Lower leg skin (tissue), 4 donors: ENCODE data around the gene ZNF530. TPM values are rescaled to one million over a fixed set of nuclear protein-coding genes. Genes with fewer than 3 reads are reported as not detected.

Source experiments
- DNase-seq, 2 donors: peaks; one replicate each; pipeline ENCODE4 v3.0.0-alpha.2; 2019; ENCODE audit warnings: low spot score in 2 of 2
- H3K4me3 ChIP-seq: fragments of 200-600 bp; sonication (generic); 2 replicates; pipeline ENCODE4 v1.5.1; 2017; ENCODE audit warnings: mild to moderate bottlenecking, low read depth; ENCODE audit not compliant: poor library complexity, severe bottlenecking
- CTCF ChIP-seq, 3 donors: fragments of 450-650 bp; IDR thresholded peaks; one replicate each; pipeline ENCODE4 v1.5.1; 2016; ENCODE audit warnings: antibody characterized with exemption in 3 of 3, mild to moderate bottlenecking in 3 of 3, moderate library complexity in 2 of 3
- POLR2A ChIP-seq, 2 donors: fragments of 450-650 bp; IDR thresholded peaks; one replicate each; pipeline ENCODE4 v1.6.1; 2016 to 2017; ENCODE audit warnings: antibody characterized with exemption in 2 of 2, mild to moderate bottlenecking in 1 of 2, moderate library complexity in 1 of 2
- WGBS, 2 donors: methylation state at CpG; one replicate each; pipeline ENCODE4 v1.1.5; 2018; 5-methylcytosine and 5-hydroxymethylcytosine counted together
- intact Hi-C: fragments of 100-400 bp; cut with DNase I; formaldehyde crosslinking; loops from one replicate; pipeline ENCODE4 v1.15.0; 2023; ENCODE audit warnings: low total_unique reads
- total RNA-seq, 4 donors: library from RNA; depleted of rRNA; stranded (reverse); fragments of >200 nt; gene quantifications; one replicate each; pipeline ENCODE4 v1.1.0, GENCODE V29; 2016

The ZNF530 gene
- total RNA-seq, 4 donors from 2014 or later, result 4.8 to 16.9 (median 6.1) TPM

DNA sequence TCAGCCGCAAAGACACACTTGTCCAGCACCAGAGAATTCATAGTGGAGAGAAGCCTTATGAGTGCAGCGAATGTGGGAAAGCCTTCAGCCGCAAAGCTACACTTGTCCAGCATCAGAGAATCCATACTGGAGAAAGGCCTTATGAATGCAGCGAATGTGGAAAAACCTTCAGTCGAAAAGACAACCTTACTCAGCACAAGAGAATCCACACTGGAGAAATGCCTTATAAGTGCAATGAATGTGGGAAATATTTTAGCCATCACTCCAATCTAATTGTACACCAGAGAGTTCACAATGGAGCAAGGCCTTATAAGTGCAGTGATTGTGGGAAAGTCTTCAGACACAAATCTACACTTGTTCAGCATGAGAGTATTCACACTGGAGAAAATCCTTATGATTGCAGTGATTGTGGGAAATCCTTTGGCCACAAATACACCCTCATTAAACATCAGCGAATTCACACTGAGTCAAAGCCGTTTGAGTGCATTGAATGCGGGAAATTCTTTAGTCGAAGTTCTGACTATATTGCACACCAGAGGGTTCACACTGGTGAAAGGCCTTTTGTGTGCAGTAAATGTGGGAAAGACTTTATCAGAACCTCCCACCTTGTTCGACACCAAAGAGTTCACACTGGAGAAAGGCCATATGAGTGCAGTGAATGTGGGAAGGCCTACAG lies 21.1 kb downstream of the ZNF530 start:
- intact Hi-C loops, result no loop called here
- TF ChIP-seq CTCF (IDR thresholded peaks at IDR 0.05) (no peak), POLR2A (IDR thresholded peaks at IDR 0.05) (no peak)
- WGBS, 2 donors, result 97 to 99% methylated on average over 10 of the region's 10 CpGs
- no peak overlapping the region for H3K4me3 ChIP-seq
- DNase-seq, result no peak

DNA sequence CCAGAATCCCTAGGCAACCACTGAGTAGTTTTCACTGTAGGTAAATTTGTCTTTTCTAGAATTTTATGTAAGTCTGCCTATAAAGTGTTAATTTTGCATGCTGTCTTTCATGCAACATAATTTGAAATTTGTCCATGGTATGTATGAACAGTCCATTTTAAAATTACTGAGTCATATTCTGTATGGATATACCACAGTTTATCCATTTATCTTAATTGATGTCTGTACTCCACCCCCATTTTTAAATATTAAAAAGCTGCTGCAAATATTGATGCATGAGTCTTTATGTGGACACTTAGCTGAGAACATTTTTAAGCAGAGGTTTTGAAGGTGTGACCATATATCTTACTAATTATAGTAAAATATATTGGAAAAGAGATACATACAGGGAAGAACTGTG lies 23.4 kb downstream of the ZNF530 start:
- no peak for DNase-seq
- intact Hi-C loops, result no loop called here
- TF ChIP-seq POLR2A (IDR thresholded peaks at IDR 0.05) (no peak), CTCF (IDR thresholded peaks at IDR 0.05) (no peak)
- no peak overlapping the region for H3K4me3 ChIP-seq

DNA sequence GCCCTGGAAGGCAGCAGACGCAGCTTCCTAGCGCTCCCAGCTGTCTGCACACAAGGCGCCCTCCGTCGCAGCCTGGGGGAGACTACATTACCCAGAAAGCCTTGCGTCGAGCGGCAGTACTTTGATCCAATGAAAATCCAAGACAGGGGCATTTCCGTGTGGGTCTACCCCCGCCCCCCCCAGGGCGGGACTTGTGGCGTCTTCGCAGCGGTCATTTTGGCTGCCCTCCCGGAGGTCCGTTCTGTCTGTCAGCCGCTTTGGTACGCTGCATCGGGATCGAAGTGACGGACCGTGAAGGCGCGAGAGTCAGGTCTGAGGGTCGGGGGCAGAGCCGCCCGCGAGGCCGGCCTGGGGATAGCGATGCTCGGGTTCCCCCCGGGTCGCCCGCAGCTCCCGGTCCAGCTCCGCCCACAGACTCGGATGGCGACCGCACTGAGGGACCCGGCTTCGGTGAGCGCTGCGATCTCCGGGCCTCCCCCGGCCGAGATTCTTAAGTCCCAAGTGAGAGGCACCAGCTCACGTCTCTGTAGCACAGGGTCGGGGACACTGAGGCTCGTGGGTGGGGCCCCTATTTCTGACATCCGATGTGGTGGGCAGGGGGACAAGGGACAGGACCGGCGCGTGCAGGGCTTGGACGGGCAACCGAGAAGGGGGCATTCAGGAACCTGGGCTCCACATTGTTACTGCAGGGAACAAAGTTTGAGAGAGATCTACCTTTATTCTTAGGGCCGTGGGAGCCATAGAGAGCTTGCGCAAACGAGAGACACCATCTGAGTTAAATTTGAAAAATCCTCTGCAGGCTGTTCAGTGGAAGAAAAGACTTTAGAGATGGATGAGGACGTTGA lies 33.5 kb downstream of the ZNF530 start, which contains the start of gene ZNF211:
Gene ZNF211 (plus strand): TSS at position 182 of the 845 bp plus-strand sequence. CDS start 179 bp downstream, at position 361.
- TF ChIP-seq CTCF (IDR thresholded peaks at IDR 0.05) (no peak), POLR2A (IDR thresholded peaks at IDR 0.05) (no peak)
- peak; percentile 89 to 98 for DNase-seq
- WGBS, 2 donors, result 1 to 2% methylated on average over 29 to 32 of the region's 59 CpGs
- intact Hi-C loops, result no loop called here
- peak within 1 kb of the TSS; percentile 81 for H3K4me3 ChIP-seq

DNA sequence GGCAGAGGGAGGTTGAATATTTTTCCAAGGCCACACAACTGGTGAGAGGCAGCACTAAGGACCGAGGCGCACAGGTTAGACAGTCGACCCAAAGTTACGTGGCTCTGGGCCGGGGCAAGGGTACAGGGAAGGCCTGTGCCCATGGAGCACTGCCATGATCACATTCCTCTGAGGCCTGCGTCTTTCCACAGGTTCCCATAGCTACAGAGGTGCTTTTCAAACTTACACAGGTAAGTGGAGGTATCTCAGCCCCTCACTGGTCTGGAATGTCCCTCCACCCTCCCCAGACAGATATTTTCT lies 34.1 kb downstream of the ZNF530 start:
- TF ChIP-seq POLR2A (IDR thresholded peaks at IDR 0.05) (no peak), CTCF (IDR thresholded peaks at IDR 0.05) (no peak)
- intact Hi-C loops, result no loop called here
- H3K4me3 ChIP-seq, result peak overlapping the region; percentile 81
- WGBS, 2 donors, result 44 to 52% methylated on average over 6 of the region's 6 CpGs
- DNase-seq, result no peak

- TF ChIP-seq CTCF (IDR thresholded peaks at IDR 0.05) (no peak), POLR2A (IDR thresholded peaks at IDR 0.05) (no peak)
- intact Hi-C loops, result no loop called here
- 93 to 95% methylated on average over 4 of the region's 4 CpGs for WGBS, 2 donors
- no peak for DNase-seq
- no peak overlapping the region for H3K4me3 ChIP-seq
Observed at GRCh38 chr19:57637379-57637778, 37.7 kb downstream of the ZNF530 start.
